Fibroblast of mammary gland (primary cell): ENCODE data around the gene CTIF.

Experiments
- DNase-seq: peaks from one replicate; pipeline ENCODE4 v3.0.0-alpha.2; 2010; ENCODE audit warnings: low read depth
- H3K4me3 ChIP-seq: 2 replicates; pipeline ENCODE4 v1.5.1; 2011; ENCODE audit warnings: low read depth, mild to moderate bottlenecking, low read length, moderate library complexity; ENCODE audit not compliant: control insufficient read depth
- TF ChIP-seq, protein P1 (sequence below): conservative IDR thresholded peaks from 2 replicates; pipeline ENCODE4 v1.5.1; 2011; ENCODE audit warnings: low read depth, low read length, inconsistent platforms; ENCODE audit not compliant: control insufficient read depth, insufficient read depth

Gene CTIF

DNA sequence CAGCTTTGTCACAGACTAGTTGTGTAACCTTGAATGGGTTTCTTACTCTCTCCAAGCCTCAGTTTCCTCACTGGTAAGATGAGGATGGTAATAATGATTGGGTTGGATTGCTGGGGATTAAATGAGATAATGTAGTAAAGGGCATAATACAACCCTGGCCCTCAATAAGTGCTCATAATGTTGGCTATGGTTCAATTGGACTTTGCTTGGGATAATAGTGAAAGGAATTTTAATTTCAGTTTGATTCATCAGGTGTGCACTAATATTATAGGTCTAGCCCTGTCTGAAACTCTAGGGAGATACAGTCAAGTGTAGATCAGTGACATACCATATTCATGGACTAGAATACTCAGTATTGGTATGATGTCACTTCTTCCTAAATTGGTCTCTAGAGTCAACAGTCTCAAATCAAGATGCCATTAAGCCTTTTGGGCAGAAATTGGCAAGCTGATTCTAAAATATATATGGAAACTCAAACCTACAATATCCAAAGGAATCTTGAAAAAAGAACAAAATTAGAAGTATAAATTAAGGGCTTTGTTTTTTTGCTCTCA is 250.5 kb downstream of the CTIF start:
- TF ChIP-seq, protein P1, sequence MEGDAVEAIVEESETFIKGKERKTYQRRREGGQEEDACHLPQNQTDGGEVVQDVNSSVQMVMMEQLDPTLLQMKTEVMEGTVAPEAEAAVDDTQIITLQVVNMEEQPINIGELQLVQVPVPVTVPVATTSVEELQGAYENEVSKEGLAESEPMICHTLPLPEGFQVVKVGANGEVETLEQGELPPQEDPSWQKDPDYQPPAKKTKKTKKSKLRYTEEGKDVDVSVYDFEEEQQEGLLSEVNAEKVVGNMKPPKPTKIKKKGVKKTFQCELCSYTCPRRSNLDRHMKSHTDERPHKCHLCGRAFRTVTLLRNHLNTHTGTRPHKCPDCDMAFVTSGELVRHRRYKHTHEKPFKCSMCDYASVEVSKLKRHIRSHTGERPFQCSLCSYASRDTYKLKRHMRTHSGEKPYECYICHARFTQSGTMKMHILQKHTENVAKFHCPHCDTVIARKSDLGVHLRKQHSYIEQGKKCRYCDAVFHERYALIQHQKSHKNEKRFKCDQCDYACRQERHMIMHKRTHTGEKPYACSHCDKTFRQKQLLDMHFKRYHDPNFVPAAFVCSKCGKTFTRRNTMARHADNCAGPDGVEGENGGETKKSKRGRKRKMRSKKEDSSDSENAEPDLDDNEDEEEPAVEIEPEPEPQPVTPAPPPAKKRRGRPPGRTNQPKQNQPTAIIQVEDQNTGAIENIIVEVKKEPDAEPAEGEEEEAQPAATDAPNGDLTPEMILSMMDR: no peak
- H3K4me3 ChIP-seq: no peak overlapping the region
- DNase-seq: no peak

DNA sequence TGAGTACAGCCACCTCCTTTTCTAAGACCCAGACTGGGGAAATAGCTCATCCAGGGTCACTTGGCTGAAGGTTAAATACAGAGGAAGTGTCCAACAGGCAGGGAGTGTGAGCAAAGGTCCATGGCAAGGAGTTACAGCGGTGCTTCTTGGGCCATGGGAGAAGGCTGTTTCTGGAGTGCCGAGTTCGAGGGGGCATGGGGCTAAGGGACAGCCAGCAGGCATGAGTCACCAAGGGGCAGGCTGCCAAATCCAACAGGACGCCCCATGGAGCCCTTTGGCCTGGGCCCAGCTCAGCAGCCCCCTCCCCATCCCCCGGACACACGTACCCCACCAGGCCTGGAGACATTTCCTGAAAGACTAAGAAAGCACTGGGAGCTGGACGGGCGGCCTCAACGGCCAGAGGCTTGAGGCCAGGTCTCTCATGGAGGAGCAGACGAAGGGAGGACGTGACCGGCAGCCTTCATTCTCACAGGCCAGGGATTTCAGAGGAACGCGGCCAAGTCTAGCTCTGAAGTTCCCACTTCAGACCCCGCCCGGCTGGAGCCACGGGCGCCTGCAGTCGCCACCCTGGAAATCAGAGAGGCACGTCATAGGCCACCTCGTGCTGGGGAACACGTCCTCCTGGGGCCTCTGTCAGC is 251.5 kb downstream of the CTIF start:
- TF ChIP-seq, protein P1: no peak
- no peak for DNase-seq
- H3K4me3 ChIP-seq: no peak overlapping the region

DNA sequence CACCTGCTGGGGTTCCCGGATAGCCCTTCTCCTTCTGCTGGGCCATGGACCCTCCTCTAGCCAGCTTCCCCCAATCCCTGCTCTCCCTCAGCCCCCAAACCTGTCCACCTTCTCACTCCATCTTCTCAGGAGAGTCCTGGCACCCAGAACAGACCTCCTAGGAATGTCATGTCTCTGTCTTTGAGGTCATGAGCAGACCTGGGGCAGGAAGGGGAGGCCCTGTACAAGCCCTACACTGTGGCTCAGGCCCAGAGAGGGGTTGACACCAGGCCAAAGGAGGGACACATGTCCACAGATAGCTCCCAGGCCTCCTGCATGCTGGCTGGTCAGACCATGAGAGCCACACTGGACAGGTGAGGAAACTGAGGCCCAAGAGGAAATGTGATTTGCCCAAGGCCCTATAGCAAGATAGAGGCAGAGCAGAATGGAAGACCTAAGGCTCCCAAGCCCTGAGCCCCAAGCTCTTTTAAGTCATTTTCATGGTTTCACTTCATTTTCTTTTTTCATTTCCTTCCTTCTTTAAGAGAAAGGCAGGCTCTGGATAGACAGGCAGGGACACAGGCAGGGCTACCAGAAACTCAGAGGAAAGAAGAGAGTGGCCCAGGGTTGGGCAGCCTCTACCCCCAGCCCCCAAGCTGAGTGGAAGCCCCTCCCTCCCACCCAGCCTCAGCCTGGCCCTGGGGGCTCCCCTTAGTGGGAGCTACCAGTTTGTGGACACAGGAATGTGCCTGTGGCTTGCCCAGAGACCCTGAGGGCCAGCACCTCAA is 252.2 kb downstream of the CTIF start:
- TF ChIP-seq, protein P1: no peak
- H3K4me3 ChIP-seq: no peak overlapping the region
- DNase-seq: no peak

DNA sequence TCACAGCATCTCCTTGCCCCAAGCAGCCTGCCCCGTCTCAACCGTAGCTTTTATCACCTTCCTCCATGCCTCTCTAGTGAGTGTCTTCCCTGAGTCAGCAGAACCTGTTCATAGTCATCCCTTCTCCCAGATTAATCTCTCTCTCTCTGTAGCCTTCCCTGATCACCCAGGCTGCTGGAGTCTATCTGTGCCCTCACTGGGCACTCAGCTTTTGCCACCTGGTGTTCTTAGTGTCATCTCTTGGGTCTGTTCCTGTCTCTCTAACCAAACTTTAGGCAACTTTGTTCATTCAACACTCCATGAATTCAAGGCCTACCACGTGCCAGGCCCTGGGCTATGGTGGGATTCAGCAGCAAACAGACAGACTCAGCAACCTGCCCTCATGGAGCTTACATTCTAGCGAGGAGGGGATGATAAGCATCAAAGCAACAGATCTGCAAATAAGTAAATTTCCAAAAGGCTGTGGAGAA is 252.8 kb downstream of the CTIF start:
- no peak for DNase-seq
- TF ChIP-seq, protein P1: no peak
- no peak overlapping the region for H3K4me3 ChIP-seq

DNA sequence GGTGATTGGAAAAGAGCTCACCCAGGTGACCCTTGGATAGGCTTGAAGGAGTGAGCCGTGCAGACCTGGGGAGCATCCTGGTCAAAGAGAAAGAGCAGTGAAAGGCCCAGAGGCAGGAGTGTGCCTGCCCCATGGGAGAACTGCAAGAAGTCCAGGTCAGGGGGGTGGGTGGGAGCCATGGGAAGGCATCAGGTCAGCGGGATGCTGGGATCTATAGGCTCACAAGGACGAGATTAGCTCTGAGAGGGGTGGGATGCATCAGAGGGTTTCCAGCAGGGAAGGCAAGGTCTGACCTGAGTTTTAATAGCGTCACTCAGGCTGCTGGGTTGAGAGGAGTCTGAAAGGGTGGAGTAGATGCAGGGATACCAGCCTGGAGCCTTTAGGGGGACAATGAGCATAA is 253.3 kb downstream of the CTIF start:
- DNase-seq: no peak
- H3K4me3 ChIP-seq: no peak overlapping the region
- TF ChIP-seq, protein P1: no peak

DNA sequence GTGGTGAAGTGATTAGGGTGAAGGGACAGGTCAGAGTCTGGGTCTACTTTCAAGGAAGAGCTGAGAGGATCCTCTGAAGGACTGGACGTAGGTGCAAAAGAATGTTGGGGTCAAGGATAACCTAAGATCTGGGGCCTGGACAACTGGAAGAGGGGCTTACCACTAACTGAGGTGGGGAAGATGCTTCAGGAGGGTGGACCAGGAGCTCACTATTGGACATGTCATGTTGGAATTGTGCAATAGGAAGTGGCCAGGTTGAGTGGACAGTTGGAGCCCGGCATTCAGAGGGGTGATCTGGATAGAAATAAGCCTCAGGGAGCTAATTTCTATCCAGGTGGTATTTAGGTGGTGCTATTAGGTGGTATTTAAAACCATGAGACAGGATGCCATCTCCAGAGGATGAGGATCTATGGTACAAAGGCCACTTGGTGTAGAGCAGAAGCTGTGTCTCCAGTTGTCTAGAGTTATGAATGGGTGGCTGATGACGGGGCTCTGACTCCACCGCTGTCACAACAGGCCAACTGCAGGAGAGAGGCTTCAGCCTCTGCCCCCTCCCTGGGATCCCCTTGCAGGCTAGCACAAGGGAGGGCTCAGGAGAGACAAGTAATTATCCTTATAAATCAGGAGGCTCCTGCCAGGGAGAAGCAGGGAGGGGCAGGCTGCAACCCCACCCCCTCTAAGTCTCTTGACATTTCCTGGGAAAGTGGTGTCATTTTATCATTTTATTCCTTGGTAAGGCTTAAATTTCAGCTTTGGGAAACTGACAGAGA is 254.0 kb downstream of the CTIF start:
- no peak overlapping the region for H3K4me3 ChIP-seq
- TF ChIP-seq, protein P1: no peak
- no peak for DNase-seq
